Uterus (tissue), 2 donors: ENCODE data around the gene GSG1L.

Experiments used
- CTCF ChIP-seq, 4 experiments: fragments of 200-600 bp in 2 of 4; fragments of 450-650 bp in 2 of 4; sonication (generic) in 2 of 4; IDR thresholded peaks; one replicate each; pipeline ENCODE4 v1.5.1; 2016 to 2019; ENCODE audit warnings: antibody characterized with exemption in 4 of 4, mild to moderate bottlenecking in 2 of 4, moderate library complexity in 1 of 4
- POLR2A ChIP-seq, 2 donors: fragments of 450-650 bp; IDR thresholded peaks; one replicate each; pipeline ENCODE4 v1.6.1; 2016; ENCODE audit warnings: antibody characterized with exemption in 2 of 2, mild to moderate bottlenecking in 1 of 2, moderate library complexity in 1 of 2

GRCh38 chr16:27961296-27961620 lies 102.3 kb downstream of the GSG1L start:
- TF ChIP-seq POLR2A (IDR thresholded peaks at IDR 0.05), result no peak
- no peak for TF ChIP-seq CTCF (IDR thresholded peaks at IDR 0.05)
